ENCODE measurements around the gene TGIF2.

- TF ChIP-seq CTCF (tag by site-specific recombination; IDR thresholded peaks at IDR 0.05): no peak
- TF ChIP-seq ZBTB49 (tag by site-specific recombination; IDR thresholded peaks at IDR 0.05; ENCODE audit: low read depth): no peak
- TF ChIP-seq SALL2 (tag by site-specific recombination; IDR thresholded peaks at IDR 0.05; ENCODE audit: borderline replicate concordance): no peak
Measured at GRCh38 chr20:36587388-36588070, 14.1 kb downstream of the TGIF2 start.
